Mesenteric fat pad (tissue), 1 donor: ENCODE data around the gene CALHM1. TPM values are rescaled to one million over a fixed set of nuclear protein-coding genes. Genes with fewer than 3 reads are reported as not detected.
"Not testable (repeated sequence)": the region's sequence is repeated elsewhere in the genome, so short reads cannot be mapped to it uniquely, and the experiment has no call there.

Source experiments
- DNase-seq: peaks from one replicate; pipeline ENCODE4 v3.0.0-alpha.2; 2020; ENCODE audit warnings: low spot score
- total RNA-seq: library from RNA; stranded (reverse); fragmentation: NEBNext Ultra II Directional; extraction: Animal tissue kit (Norgen Biotek cat#: 25700); gene quantifications from one replicate; pipeline ENCODE4 v1.2.1, GENCODE V29; 2021
- donor health status: DM: yes; HTN: yes; CAD: no.

CALHM1 gene
- total RNA-seq, 1 donor from 2014 or later: not detected

- DNase-seq: no peak
These were observed 28.7 kb upstream of the CALHM1 start for GRCh38 chr10:103487410-103487708.

GRCh38 chr10:103486635-103487409 lies 28.1 kb upstream of the CALHM1 start:
- DNase-seq: not testable (repeated sequence)

GRCh38 chr10:103481974-103482531 lies 23.4 kb upstream of the CALHM1 start:
- DNase-seq: no peak

- DNase-seq: no peak
These were observed 21.8 kb upstream of the CALHM1 start for GRCh38 chr10:103480521-103480920.

GRCh38 chr10:103479135-103479534 lies 20.4 kb upstream of the CALHM1 start, which contains the start of gene CALHM3:
Gene CALHM3 (minus strand): TSS chr10:103479240. CDS start chr10:103479032, 208 bp downstream.
- DNase-seq: no peak

GRCh38 chr10:103478671-103479070 lies 20.0 kb upstream of the CALHM1 start:
- no peak for DNase-seq

- DNase-seq: no peak
These were observed 17.5 kb upstream of the CALHM1 start for GRCh38 chr10:103476046-103476768.

GRCh38 chr10:103475437-103475836 lies 16.7 kb upstream of the CALHM1 start:
- no peak for DNase-seq

- no peak for DNase-seq
These were observed 15.4 kb upstream of the CALHM1 start for GRCh38 chr10:103474077-103474476.

GRCh38 chr10:103473261-103473671 lies 14.6 kb upstream of the CALHM1 start:
- no peak for DNase-seq

GRCh38 chr10:103472005-103472404 lies 13.3 kb upstream of the CALHM1 start:
- no peak for DNase-seq

GRCh38 chr10:103470761-103471653 lies 12.3 kb upstream of the CALHM1 start:
- no peak for DNase-seq

- no peak for DNase-seq
These were observed 10.5 kb upstream of the CALHM1 start for GRCh38 chr10:103469201-103469600.

- DNase-seq: no peak
These were observed 8.7 kb upstream of the CALHM1 start for GRCh38 chr10:103467406-103467805.

GRCh38 chr10:103466734-103467133 lies 8.0 kb upstream of the CALHM1 start:
- DNase-seq: no peak

- DNase-seq: no peak
These were observed 6.9 kb upstream of the CALHM1 start for GRCh38 chr10:103465411-103466179.

GRCh38 chr10:103463499-103463898 lies 4.8 kb upstream of the CALHM1 start:
- no peak for DNase-seq

- DNase-seq: no peak
These were observed 915 bp upstream of the CALHM1 start for GRCh38 chr10:103459615-103460014.

- no peak for DNase-seq
These were observed 660 bp downstream of the CALHM1 start for GRCh38 chr10:103457896-103458583.

- no peak for DNase-seq
These were observed 1.5 kb downstream of the CALHM1 start for GRCh38 chr10:103457176-103457712.
